HG02981 (cell line): ENCODE results near the gene ANKRD6.
"Not testable (repeated sequence)": the region's sequence is repeated elsewhere in the genome, so short reads cannot be mapped to it uniquely, and the experiment has no call there.

Experiments used
- ATAC-seq: cut with Tn5 transposase; IDR thresholded peaks from one replicate; pipeline ENCODE4 v1.9.1; 2021; ENCODE audit warnings: mild to moderate bottlenecking, moderate library complexity; ENCODE audit not compliant: unreplicated experiment

ANKRD6 gene

GRCh38 chr6:89640804-89641203 is 207.9 kb downstream of the ANKRD6 start:
- ATAC-seq, result no peak

- not testable (repeated sequence) for ATAC-seq
Measured at GRCh38 chr6:89641581-89641980, 208.6 kb downstream of the ANKRD6 start.

- no peak for ATAC-seq
Measured at GRCh38 chr6:89642956-89643355, 210.0 kb downstream of the ANKRD6 start.

GRCh38 chr6:89643406-89643805 is 210.5 kb downstream of the ANKRD6 start:
- no peak for ATAC-seq

- no peak for ATAC-seq
Measured at GRCh38 chr6:89644864-89645263, 211.9 kb downstream of the ANKRD6 start.

GRCh38 chr6:89649682-89650081 is 216.7 kb downstream of the ANKRD6 start:
- ATAC-seq, result no peak

GRCh38 chr6:89650579-89650978 is 217.6 kb downstream of the ANKRD6 start:
- ATAC-seq, result no peak

GRCh38 chr6:89655122-89655521 is 222.2 kb downstream of the ANKRD6 start:
- ATAC-seq, result no peak

GRCh38 chr6:89657445-89658158 is 224.7 kb downstream of the ANKRD6 start:
- no peak for ATAC-seq

GRCh38 chr6:89660981-89661380 is 228.0 kb downstream of the ANKRD6 start:
- ATAC-seq, result no peak

GRCh38 chr6:89661559-89661958 is 228.6 kb downstream of the ANKRD6 start:
- no peak for ATAC-seq

GRCh38 chr6:89662659-89663223 is 229.8 kb downstream of the ANKRD6 start:
- no peak for ATAC-seq

GRCh38 chr6:89667872-89668556 is 235.1 kb downstream of the ANKRD6 start:
- no peak for ATAC-seq

- ATAC-seq, result no peak
Measured at GRCh38 chr6:89669002-89669401, 236.1 kb downstream of the ANKRD6 start.

GRCh38 chr6:89670935-89671565 is 238.1 kb downstream of the ANKRD6 start:
- ATAC-seq, result no peak

GRCh38 chr6:89675949-89676748 is 243.2 kb downstream of the ANKRD6 start:
- ATAC-seq, result no peak

GRCh38 chr6:89678531-89678930 is 245.6 kb downstream of the ANKRD6 start:
- ATAC-seq, result no peak

- no peak for ATAC-seq
Measured at GRCh38 chr6:89679215-89680120, 246.5 kb downstream of the ANKRD6 start.

GRCh38 chr6:89680150-89680549 is 247.2 kb downstream of the ANKRD6 start:
- ATAC-seq, result no peak

GRCh38 chr6:89680551-89680950 is 247.6 kb downstream of the ANKRD6 start:
- ATAC-seq, result no peak
